ENCODE measurements around the gene CSNK2B. TPM values are rescaled to one million over a fixed set of nuclear protein-coding genes. Genes with fewer than 3 reads are reported as not detected.

Gene CSNK2B
- total and polyA plus RNA-seq, 9 of the 15 experiments (the other 6 are each of a cell fraction or from before 2014, with no cell fraction given): 120 to 1,126 (median 529) TPM

DNA sequence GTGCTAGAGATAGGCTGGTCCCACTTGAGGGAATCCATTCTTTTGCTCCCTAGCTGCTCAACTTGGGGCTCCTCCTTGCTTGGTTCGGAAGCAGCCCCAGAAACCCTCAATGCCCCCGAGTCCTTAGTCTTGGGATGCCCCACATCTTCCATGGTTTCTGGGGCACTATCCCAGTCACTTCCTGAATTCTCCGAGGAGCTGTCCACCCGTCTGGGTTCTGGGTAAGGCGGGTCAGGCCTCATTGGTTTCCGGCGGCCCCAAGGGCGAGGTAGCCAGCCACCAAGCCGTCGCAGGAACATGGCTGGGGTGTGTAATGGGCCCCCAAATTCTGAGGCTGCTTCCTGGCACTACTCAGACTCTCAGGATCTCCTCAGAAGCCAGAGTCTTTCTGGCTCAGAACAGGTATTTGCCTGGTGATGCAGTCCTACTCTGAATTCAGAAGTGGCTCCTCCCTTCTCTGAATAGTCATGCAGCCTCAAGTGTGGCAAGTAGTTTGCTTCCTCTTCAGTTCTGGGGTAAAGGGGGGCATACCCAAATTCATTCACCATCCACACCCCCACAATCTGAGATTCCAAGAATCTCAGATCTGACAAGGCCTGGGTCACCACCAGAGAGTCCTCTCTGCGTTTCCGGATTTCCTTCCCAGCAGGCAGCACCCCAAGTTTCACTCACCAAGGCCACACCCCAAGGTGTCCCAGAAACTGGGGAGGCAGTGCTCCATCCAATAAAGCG, 6.1 kb upstream of the CSNK2B start (continued):
- TF ChIP-seq, protein P1, sequence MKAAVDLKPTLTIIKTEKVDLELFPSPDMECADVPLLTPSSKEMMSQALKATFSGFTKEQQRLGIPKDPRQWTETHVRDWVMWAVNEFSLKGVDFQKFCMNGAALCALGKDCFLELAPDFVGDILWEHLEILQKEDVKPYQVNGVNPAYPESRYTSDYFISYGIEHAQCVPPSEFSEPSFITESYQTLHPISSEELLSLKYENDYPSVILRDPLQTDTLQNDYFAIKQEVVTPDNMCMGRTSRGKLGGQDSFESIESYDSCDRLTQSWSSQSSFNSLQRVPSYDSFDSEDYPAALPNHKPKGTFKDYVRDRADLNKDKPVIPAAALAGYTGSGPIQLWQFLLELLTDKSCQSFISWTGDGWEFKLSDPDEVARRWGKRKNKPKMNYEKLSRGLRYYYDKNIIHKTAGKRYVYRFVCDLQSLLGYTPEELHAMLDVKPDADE (conservative IDR thresholded peaks at IDR 0.05; ENCODE audit: control insufficient read depth, low read depth, low read length): peak; percentile 75; the same call in 1 of the 2 replicates
- TF ChIP-seq ZC3H11A (IDR thresholded peaks at IDR 0.05; ENCODE audit: low read depth, low read length): no peak
- TF ChIP-seq RB1 (IDR thresholded peaks at IDR 0.05; ENCODE audit: low read depth): no peak
- no peak for TF ChIP-seq POLR3G (IDR thresholded peaks at IDR 0.05; ENCODE audit: extremely low read depth, insufficient read length, insufficient replicate concordance)
- TF ChIP-seq, protein P2, sequence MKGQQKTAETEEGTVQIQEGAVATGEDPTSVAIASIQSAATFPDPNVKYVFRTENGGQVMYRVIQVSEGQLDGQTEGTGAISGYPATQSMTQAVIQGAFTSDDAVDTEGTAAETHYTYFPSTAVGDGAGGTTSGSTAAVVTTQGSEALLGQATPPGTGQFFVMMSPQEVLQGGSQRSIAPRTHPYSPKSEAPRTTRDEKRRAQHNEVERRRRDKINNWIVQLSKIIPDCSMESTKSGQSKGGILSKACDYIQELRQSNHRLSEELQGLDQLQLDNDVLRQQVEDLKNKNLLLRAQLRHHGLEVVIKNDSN (CRISPR knock-in tag; IDR thresholded peaks at IDR 0.05): no peak
- no peak for TF ChIP-seq POLR2A (conservative IDR thresholded peaks at IDR 0.05)
- TF ChIP-seq ELF2 (CRISPR knock-in tag; IDR thresholded peaks at IDR 0.05): peak; percentile 87
- peak; percentile 91 for TF ChIP-seq MIER1 (IDR thresholded peaks at IDR 0.05; ENCODE audit: low read depth)
- TF ChIP-seq, protein P3, sequence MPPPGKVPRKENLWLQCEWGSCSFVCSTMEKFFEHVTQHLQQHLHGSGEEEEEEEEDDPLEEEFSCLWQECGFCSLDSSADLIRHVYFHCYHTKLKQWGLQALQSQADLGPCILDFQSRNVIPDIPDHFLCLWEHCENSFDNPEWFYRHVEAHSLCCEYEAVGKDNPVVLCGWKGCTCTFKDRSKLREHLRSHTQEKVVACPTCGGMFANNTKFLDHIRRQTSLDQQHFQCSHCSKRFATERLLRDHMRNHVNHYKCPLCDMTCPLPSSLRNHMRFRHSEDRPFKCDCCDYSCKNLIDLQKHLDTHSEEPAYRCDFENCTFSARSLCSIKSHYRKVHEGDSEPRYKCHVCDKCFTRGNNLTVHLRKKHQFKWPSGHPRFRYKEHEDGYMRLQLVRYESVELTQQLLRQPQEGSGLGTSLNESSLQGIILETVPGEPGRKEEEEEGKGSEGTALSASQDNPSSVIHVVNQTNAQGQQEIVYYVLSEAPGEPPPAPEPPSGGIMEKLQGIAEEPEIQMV (tag; conservative IDR thresholded peaks at IDR 0.05; ENCODE audit: low read depth): no peak
- TF ChIP-seq, protein P4, sequence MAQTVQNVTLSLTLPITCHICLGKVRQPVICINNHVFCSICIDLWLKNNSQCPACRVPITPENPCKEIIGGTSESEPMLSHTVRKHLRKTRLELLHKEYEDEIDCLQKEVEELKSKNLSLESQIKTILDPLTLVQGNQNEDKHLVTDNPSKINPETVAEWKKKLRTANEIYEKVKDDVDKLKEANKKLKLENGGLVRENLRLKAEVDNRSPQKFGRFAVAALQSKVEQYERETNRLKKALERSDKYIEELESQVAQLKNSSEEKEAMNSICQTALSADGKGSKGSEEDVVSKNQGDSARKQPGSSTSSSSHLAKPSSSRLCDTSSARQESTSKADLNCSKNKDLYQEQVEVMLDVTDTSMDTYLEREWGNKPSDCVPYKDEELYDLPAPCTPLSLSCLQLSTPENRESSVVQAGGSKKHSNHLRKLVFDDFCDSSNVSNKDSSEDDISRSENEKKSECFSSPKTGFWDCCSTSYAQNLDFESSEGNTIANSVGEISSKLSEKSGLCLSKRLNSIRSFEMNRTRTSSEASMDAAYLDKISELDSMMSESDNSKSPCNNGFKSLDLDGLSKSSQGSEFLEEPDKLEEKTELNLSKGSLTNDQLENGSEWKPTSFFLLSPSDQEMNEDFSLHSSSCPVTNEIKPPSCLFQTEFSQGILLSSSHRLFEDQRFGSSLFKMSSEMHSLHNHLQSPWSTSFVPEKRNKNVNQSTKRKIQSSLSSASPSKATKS (CRISPR knock-in tag; IDR thresholded peaks at IDR 0.05): no peak
- TF ChIP-seq ZC3H8 (IDR thresholded peaks at IDR 0.05): 0 out of 2 replicates have a peak, but pooled peaks have one; percentile 64
- no peak for TF ChIP-seq CHD1 (IDR thresholded peaks at IDR 0.05; ENCODE audit: low read length)
- TF ChIP-seq, protein P5, sequence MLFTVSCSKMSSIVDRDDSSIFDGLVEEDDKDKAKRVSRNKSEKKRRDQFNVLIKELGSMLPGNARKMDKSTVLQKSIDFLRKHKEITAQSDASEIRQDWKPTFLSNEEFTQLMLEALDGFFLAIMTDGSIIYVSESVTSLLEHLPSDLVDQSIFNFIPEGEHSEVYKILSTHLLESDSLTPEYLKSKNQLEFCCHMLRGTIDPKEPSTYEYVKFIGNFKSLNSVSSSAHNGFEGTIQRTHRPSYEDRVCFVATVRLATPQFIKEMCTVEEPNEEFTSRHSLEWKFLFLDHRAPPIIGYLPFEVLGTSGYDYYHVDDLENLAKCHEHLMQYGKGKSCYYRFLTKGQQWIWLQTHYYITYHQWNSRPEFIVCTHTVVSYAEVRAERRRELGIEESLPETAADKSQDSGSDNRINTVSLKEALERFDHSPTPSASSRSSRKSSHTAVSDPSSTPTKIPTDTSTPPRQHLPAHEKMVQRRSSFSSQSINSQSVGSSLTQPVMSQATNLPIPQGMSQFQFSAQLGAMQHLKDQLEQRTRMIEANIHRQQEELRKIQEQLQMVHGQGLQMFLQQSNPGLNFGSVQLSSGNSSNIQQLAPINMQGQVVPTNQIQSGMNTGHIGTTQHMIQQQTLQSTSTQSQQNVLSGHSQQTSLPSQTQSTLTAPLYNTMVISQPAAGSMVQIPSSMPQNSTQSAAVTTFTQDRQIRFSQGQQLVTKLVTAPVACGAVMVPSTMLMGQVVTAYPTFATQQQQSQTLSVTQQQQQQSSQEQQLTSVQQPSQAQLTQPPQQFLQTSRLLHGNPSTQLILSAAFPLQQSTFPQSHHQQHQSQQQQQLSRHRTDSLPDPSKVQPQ (CRISPR knock-in tag; IDR thresholded peaks at IDR 0.05; ENCODE audit: borderline replicate concordance): no peak
- TF ChIP-seq RBM17 (IDR thresholded peaks at IDR 0.05; ENCODE audit: borderline replicate concordance, low read depth, low read length): no peak
- TF ChIP-seq PURB (CRISPR knock-in tag; IDR thresholded peaks at IDR 0.05; ENCODE audit: low read depth): no peak
- TF ChIP-seq HNRNPK (IDR thresholded peaks at IDR 0.05; ENCODE audit: low read depth, low read length, poor library complexity, severe bottlenecking): no peak
- TF ChIP-seq, protein P6, sequence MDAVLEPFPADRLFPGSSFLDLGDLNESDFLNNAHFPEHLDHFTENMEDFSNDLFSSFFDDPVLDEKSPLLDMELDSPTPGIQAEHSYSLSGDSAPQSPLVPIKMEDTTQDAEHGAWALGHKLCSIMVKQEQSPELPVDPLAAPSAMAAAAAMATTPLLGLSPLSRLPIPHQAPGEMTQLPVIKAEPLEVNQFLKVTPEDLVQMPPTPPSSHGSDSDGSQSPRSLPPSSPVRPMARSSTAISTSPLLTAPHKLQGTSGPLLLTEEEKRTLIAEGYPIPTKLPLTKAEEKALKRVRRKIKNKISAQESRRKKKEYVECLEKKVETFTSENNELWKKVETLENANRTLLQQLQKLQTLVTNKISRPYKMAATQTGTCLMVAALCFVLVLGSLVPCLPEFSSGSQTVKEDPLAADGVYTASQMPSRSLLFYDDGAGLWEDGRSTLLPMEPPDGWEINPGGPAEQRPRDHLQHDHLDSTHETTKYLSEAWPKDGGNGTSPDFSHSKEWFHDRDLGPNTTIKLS (IDR thresholded peaks at IDR 0.05; ENCODE audit: borderline replicate concordance, low read depth): no peak; the same call in 1 of the 2 replicates
